ENCODE measurements around the gene TSEN34. TPM values are rescaled to one million over a fixed set of nuclear protein-coding genes. Genes with fewer than 3 reads are reported as not detected.

Gene TSEN34
- total and polyA plus RNA-seq, 3 donors from 2014 or later, result 73.1 to 177 (median 162) TPM

- Histone ChIP-seq H3K9me3 (no peaks in the 10 kb centered on the region), H3K4me1 (peaks cover 20% of the 10 kb centered on the region), H3K36me3 (ENCODE audit: low read depth, missing control alignments) (no peaks in the 10 kb centered on the region), H3K27me3 (no peaks in the 10 kb centered on the region), H3K27ac (peak within 1 kb of the TSS; percentile 93 to 97), H3K4me3 (peak within 1 kb of the TSS; percentile 76 to 78)
- intact Hi-C loops (cut with DNase I; ENCODE audit: low total_unique reads), result no loop called here
- 0% methylated on average over 11 to 72 of the region's 72 CpGs for WGBS, 2 donors
- TF ChIP-seq POLR2A (IDR thresholded peaks at IDR 0.05) (no peak), CTCF (IDR thresholded peaks at IDR 0.05) (peak in 1 of 3 experiments; percentile 27)
- DNase-seq, result peak; percentile 100
Observed at GRCh38 chr19:54159352-54160181, 31.5 kb upstream of the TSEN34 start, which contains the start of gene LENG1. TSS of gene LENG1 (minus strand) at chr19:54159721. CDS start at chr19:54159695, 26 bp downstream.

- H3K27me3 ChIP-seq, result no peaks in the 10 kb centered on the region
- peak overlapping the region; percentile 82 to 83 for H3K27ac ChIP-seq
- WGBS, 2 donors, result 2% methylated on average over 16 to 28 of the region's 28 CpGs
- H3K4me1 ChIP-seq, result peaks cover 20% of the 10 kb centered on the region
- no peaks in the 10 kb centered on the region for H3K9me3 ChIP-seq
- DNase-seq, result no peak
- intact Hi-C loops (cut with DNase I; ENCODE audit: low total_unique reads), result no loop called here
- peak overlapping the region; percentile 76 to 78 for H3K4me3 ChIP-seq
- no peak for TF ChIP-seq CTCF (IDR thresholded peaks at IDR 0.05)
- no peak for TF ChIP-seq POLR2A (IDR thresholded peaks at IDR 0.05)
- no peaks in the 10 kb centered on the region for H3K36me3 ChIP-seq (ENCODE audit: low read depth, missing control alignments)
Observed at GRCh38 chr19:54160182-54160811, 30.8 kb upstream of the TSEN34 start.

GRCh38 chr19:54160854-54161253 is 30.3 kb upstream of the TSEN34 start:
- DNase-seq, result no peak
- peaks cover 20% of the 10 kb centered on the region for H3K4me1 ChIP-seq
- H3K36me3 ChIP-seq (ENCODE audit: low read depth, missing control alignments), result no peaks in the 10 kb centered on the region
- WGBS, 2 donors, result 17 to 22% methylated on average over 13 of the region's 13 CpGs
- H3K27ac ChIP-seq, result peak overlapping the region; percentile 82 to 83
- H3K27me3 ChIP-seq, result no peaks in the 10 kb centered on the region
- no peaks in the 10 kb centered on the region for H3K9me3 ChIP-seq
- H3K4me3 ChIP-seq, result peak overlapping the region in 1 of 2 donors; percentile 76
- TF ChIP-seq CTCF (IDR thresholded peaks at IDR 0.05) (no peak), POLR2A (IDR thresholded peaks at IDR 0.05) (no peak)
- intact Hi-C loops (cut with DNase I; ENCODE audit: low total_unique reads), result no loop called here

- no peaks in the 10 kb centered on the region for H3K27me3 ChIP-seq
- TF ChIP-seq CTCF (IDR thresholded peaks at IDR 0.05) (no peak), POLR2A (IDR thresholded peaks at IDR 0.05) (no peak)
- intact Hi-C loops (cut with DNase I; ENCODE audit: low total_unique reads), result no loop called here
- no peak overlapping the region for H3K27ac ChIP-seq
- peaks cover 20% of the 10 kb centered on the region for H3K4me1 ChIP-seq
- peak; percentile 88 for DNase-seq
- 1 to 2% methylated on average over 21 to 35 of the region's 35 CpGs for WGBS, 2 donors
- no peaks in the 10 kb centered on the region for H3K9me3 ChIP-seq
- no peaks in the 10 kb centered on the region for H3K36me3 ChIP-seq (ENCODE audit: low read depth, missing control alignments)
- peak overlapping the region; percentile 21 to 40 for H3K4me3 ChIP-seq
Observed at GRCh38 chr19:54162241-54162805, 28.8 kb upstream of the TSEN34 start.
